ENCODE results near the gene GRN.
"Not testable (repeated sequence)": the region's sequence is repeated elsewhere in the genome, so short reads cannot be mapped to it uniquely, and the experiment has no call there.

GRN gene

DNA sequence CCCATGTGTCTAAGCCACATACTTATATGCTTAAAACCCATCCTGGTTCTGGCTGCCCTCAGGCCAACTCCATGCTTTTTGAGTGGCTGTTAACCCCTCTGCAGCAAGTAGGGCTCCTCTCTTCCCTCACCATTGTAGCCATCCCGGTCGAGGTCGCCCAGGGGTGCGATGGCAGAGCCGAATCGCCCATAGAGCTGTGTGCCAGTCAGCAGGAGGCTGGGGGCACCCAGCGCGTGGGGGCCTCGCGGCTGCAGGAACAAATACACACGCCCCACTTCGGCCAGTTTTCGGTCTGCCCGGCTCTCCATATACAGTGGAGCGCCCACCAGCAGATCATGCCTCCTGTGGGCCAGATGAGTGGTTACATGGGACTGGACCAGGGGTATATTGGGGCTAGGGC lies 38.3 kb downstream of the GRN start:
- no peak for DNase-seq (ENCODE audit: low read depth)

DNA sequence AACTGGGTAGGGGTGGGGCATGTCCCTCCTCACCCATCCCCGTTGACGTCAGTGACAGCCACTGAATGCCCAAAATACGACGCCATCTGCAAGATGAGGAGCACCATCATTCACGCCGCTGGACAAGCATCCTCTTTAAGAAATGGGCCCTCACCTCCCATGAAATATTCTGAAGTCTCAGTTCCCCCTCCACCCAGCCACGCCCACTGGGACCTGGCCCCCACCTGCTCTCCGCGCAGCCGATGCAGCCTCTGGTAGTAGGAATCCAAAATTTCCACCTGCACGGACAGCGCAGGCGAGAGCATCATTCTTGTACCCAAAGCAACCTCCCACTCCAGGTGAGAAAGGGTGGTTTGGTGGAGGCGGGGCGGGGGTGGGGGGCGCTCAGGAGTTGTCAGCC lies 38.8 kb downstream of the GRN start:
- DNase-seq (ENCODE audit: low read depth): no peak

- DNase-seq (ENCODE audit: low read depth): no peak
Measured at GRCh38 chr17:44384281-44384822, 39.2 kb downstream of the GRN start.

DNA sequence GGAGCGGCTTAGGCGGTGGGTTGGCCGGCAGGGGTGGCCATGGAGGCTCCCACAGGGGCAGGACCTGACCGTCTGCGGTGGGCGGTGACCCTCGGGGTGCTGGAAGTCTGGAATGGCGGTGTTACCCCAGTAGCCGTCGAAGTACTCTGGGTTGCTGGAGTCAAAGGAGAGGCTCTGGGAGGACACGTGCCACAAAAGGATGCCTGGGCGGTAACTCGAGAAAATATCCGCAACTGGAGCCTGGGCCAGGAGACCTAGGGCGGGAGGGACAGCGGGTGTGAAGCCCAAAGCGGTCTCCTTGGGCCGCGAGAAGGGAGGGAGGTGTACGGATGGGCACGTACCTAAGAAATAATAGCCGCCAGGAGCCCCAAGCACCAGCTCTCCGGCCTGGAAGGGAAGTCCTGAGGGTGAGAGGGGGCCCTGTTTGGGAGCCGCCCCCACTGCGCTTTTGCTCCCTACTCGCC lies 39.8 kb downstream of the GRN start:
- no peak for DNase-seq (ENCODE audit: low read depth)

DNA sequence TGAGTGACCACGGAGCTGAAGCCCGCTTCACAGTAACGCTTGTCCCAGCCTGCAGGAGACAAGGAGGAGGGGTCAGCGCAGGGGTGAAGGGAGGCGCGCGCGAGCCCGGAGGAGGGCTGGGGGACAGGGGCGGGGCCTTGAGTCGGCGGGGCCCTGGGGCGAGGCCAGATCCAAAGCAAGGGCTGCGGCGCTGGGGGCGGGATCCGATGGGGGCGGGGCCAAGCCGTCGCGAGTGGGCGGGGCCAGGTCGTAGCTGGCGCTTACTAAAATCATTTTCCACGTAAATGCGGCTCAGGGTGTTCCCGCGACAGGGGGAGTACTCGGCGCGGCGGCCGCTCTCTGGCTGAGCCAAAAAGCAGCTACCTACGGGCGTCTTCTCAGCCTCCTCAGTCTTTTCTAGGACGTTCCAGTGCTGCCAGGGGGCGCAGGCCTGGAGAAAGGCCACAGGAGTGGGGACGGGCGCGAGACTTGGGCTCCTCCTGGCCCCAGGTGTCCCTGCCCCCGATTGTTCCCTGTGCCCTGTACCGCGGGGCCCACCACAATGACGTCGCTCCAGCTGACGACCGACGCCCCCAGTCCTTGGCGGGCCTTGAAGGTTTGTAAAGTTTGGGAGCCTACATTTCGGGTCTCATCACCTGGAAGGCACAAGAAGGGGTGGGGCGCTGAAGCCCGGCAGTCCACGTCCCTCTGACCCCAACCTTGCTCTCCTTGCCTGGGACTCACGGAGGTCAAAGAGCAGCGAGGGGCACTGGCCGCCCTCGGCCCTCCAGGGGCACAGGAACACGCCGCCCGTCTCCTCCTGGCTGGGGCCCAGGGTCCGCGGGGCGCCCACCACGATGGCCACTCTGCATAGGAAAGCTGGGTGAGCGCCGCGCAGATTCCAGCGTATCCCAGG lies 40.4 kb downstream of the GRN start:
- no peak for DNase-seq (ENCODE audit: low read depth)

DNA sequence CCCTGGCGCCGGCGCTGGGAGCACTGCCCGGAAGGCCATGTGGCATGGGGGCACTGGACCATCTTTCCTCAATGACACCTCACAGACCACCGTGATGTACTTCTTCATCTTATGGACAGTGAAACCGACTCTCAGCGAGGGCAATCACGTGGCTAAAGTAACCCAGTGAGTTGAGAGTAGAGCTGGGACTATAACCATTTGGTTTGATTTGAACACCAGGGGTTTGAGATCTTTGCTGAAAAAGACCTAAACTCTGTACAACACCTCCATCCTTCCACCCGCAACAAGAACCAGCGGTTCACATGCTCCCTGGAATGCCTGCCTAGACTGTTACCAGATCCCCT lies 41.1 kb downstream of the GRN start:
- no peak for DNase-seq (ENCODE audit: low read depth)

- no peak for DNase-seq (ENCODE audit: low read depth)
Measured at GRCh38 chr17:44387804-44388203, 42.7 kb downstream of the GRN start.

GRCh38 chr17:44389281-44389680 lies 44.2 kb downstream of the GRN start, which contains the start of gene ITGA2B:
TSS of gene ITGA2B (minus strand) at chr17:44389649. CDS start at chr17:44389473, 176 bp downstream.
- no peak for DNase-seq (ENCODE audit: low read depth)

GRCh38 chr17:44389723-44390202 lies 44.7 kb downstream of the GRN start:
- DNase-seq (ENCODE audit: low read depth): no peak

DNA sequence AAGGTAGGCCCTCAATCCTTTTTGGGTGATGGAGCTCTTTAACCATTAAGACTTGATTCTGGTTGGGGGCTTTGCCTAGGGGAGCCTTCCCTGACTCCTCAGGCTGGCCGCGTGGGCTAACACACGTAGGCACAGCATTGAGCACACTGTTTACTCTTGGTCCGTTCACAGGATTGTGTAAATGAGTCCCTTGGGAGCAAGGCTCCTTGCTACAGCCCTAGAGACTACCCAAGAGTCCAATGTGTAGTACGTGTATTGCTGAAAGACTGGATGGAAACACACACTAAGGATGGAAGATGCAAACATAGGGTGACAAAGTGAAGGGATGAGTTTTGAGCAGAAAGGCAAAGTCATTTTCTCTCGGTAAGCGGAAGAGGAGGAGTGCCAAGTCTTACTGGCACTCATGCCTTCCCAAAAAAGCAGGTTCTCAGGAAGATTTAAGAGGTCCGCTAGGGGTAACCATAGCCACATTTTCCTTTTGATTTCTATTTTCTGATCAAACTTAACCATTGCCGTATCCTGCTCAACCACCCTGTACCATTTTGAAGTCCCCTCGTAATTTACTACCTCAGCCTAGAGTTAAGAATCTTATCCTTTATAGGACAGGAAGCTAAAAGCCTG lies 45.3 kb downstream of the GRN start:
- DNase-seq (ENCODE audit: low read depth): no peak

GRCh38 chr17:44394112-44394511 lies 49.0 kb downstream of the GRN start:
- not testable (repeated sequence) for DNase-seq (ENCODE audit: low read depth)

GRCh38 chr17:44394833-44395232 lies 49.7 kb downstream of the GRN start:
- DNase-seq (ENCODE audit: low read depth): no peak

- DNase-seq (ENCODE audit: low read depth): no peak
Measured at GRCh38 chr17:44396946-44397345, 51.8 kb downstream of the GRN start.

DNA sequence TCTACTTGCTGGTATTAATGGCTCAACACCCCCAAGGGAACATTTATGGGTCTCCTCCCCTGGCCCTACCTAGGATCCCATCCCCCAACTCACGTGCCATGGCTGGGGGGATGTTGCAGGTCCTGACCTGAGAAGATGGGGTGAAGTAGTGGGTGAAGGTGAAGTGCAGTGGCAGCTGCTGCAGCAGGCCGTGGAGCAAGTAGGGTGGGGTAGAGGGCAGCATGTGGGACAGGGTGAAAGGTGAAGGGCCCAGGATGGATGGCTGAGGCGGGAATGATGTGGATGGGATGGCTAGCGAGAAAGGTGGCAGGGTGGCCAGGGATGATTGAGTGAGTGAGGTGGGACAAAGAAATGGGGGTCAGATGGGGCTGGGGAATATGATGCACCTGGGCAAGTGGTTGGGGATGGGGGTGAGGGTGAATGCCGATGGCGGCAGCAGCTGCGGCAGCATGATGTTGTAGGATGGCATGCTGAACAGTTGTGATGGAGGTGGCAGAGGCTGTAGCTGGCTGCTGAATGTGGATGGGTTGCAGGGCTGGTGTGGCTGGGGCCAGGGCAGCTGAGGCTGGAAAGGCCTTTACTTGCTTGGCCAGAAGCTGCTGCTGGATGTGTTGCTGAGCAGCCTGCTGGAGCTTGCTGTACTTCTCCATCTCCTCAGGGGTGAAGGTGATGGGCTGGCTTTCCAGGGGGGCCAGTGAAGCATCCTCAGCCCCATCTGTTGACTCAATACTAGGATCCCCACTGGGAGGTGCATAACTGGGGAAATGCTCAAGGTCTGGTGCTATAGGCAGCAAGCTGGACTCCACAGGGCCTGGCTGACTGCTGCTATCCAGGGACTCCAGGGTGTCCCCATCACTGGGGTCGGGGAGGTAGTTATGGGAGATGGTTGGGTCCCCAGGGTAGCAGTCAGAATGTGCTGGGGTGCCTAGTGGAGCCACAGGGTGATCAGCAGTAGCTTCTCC lies 52.7 kb downstream of the GRN start:
- DNase-seq (ENCODE audit: low read depth): no peak

- DNase-seq (ENCODE audit: low read depth): no peak
Measured at GRCh38 chr17:44398692-44399691, 53.9 kb downstream of the GRN start.

DNA sequence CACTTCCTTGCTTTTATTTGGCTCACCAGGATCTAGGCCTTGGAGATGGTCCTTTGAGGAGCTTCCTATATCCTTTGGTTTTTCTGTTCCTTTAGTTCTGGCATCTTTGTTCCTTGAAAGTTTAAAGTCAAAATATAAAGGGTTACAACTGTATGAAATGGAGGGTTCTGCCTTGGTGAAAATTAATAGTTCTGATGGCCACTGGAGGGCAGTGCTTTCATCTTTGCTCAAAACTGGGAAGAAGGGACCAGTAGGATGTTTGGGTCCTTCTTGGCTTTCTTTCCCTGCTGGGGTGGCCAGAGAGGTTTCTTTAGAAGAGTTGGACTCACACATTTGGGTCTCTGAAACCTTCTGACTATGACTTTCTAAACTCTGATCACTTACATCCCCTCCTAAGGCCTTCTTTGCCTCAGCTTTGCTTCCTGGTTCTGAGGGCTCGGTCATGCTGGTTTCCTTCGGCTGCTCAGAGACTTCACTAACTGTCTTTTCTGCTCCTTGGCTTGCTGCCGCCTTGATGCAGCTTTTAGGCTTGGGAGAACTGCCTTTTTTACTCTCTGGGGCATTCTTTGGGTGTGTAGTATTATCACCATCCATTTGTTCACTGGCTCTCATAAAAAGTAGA lies 55.2 kb downstream of the GRN start:
- DNase-seq (ENCODE audit: low read depth): no peak

All from HS-27A (cell line).